ENCODE measurements around the gene DAB2IP. TPM values are rescaled to one million over a fixed set of nuclear protein-coding genes. Genes with fewer than 3 reads are reported as not detected.

Gene DAB2IP
- total RNA-seq, 1 donor from 2014 or later: 38.0 TPM

GRCh38 chr9:121735793-121736770 is 84.6 kb downstream of the DAB2IP start:
- no peak for DNase-seq (ENCODE audit: low read depth)
- no peaks in the 10 kb centered on the region for H3K36me3 ChIP-seq (ENCODE audit: control insufficient read depth, insufficient read depth, low read length)
- peak overlapping the region; percentile 18 for H3K4me3 ChIP-seq (ENCODE audit: low read depth, low read length)
- TF ChIP-seq CTCF (IDR thresholded peaks at IDR 0.05; ENCODE audit: insufficient read depth, low read length, poor library complexity, severe bottlenecking): no peak
- H3K27me3 ChIP-seq (ENCODE audit: control insufficient read depth, insufficient read depth, low read length): no peaks in the 10 kb centered on the region

- H3K4me3 ChIP-seq (ENCODE audit: low read depth, low read length): no peak overlapping the region
- no peak for DNase-seq (ENCODE audit: low read depth)
- H3K36me3 ChIP-seq (ENCODE audit: control insufficient read depth, insufficient read depth, low read length): no peaks in the 10 kb centered on the region
- H3K27me3 ChIP-seq (ENCODE audit: control insufficient read depth, insufficient read depth, low read length): no peaks in the 10 kb centered on the region
- TF ChIP-seq CTCF (IDR thresholded peaks at IDR 0.05; ENCODE audit: insufficient read depth, low read length, poor library complexity, severe bottlenecking): no peak
These were observed 85.6 kb downstream of the DAB2IP start for GRCh38 chr9:121736934-121737462.

- DNase-seq (ENCODE audit: low read depth): no peak
- Histone ChIP-seq H3K4me3 (ENCODE audit: low read depth, low read length) (no peak overlapping the region), H3K27me3 (ENCODE audit: control insufficient read depth, insufficient read depth, low read length) (no peaks in the 10 kb centered on the region), H3K36me3 (ENCODE audit: control insufficient read depth, insufficient read depth, low read length) (no peaks in the 10 kb centered on the region)
- no peak for TF ChIP-seq CTCF (IDR thresholded peaks at IDR 0.05; ENCODE audit: insufficient read depth, low read length, poor library complexity, severe bottlenecking)
These were observed 86.1 kb downstream of the DAB2IP start for GRCh38 chr9:121737481-121737931.

GRCh38 chr9:121738411-121738810 is 87.0 kb downstream of the DAB2IP start:
- DNase-seq (ENCODE audit: low read depth): no peak
- TF ChIP-seq CTCF (IDR thresholded peaks at IDR 0.05; ENCODE audit: insufficient read depth, low read length, poor library complexity, severe bottlenecking): no peak

GRCh38 chr9:121738968-121739367 is 87.5 kb downstream of the DAB2IP start:
- no peak for DNase-seq (ENCODE audit: low read depth)
- H3K4me3 ChIP-seq (ENCODE audit: low read depth, low read length): no peak overlapping the region
- H3K36me3 ChIP-seq (ENCODE audit: control insufficient read depth, insufficient read depth, low read length): no peaks in the 10 kb centered on the region
- H3K27me3 ChIP-seq (ENCODE audit: control insufficient read depth, insufficient read depth, low read length): no peaks in the 10 kb centered on the region
- TF ChIP-seq CTCF (IDR thresholded peaks at IDR 0.05; ENCODE audit: insufficient read depth, low read length, poor library complexity, severe bottlenecking): no peak

More at GRCh38 chr9:121738411-121738810, 87.0 kb downstream of the DAB2IP start:
- Histone ChIP-seq H3K27me3 (ENCODE audit: control insufficient read depth, insufficient read depth, low read length) (no peaks in the 10 kb centered on the region), H3K4me3 (ENCODE audit: low read depth, low read length) (no peak overlapping the region), H3K36me3 (ENCODE audit: control insufficient read depth, insufficient read depth, low read length) (no peaks in the 10 kb centered on the region)
